Loucy (cell line): ENCODE measurements around the gene TGDS.

Experiments used
- EZH2phosphoT487 ChIP-seq: fragments of 200-600 bp; IDR thresholded peaks from 2 replicates; pipeline ENCODE4 v1.6.1; 2018; ENCODE audit warnings: antibody characterized with exemption, mild to moderate bottlenecking, moderate library complexity, borderline replicate concordance
- TF ChIP-seq, protein P1 (sequence below): fragments of 200-600 bp; sonication (generic); conservative IDR thresholded peaks from 2 replicates; pipeline ENCODE4 v1.5.1; 2014; ENCODE audit warnings: mild to moderate bottlenecking, antibody characterized with exemption, low read length

DNA sequence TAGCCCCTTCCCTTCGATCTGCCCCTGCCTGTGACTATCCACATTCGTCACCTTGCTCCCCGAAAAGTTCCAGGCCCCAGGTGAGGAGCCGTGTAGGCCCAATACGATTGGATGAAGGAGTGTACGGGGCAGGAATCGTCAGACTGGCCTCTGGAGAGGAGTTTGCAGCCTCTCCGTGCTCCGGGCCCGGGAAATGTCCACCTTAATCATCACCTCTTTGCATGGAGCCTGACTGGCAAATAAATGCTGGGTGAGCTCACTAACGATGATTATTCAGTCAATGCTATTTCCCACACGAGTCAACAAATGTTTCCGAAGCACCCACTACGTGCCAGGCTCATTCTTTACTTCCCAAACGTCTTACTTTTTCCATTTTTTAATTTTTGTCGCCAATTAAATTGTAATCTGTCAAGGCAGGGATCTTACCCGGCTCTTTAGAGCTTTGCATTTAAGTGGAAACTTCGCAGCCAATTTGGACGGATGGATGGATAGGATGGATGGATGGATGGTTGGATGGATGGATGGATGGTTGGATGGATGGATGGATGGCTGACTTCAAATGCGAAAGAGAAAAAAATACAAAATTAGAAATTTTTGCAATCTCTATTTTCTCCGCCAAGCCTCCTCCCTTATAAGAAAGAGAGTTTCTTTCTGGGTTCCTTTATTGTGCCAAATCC, 45.8 kb downstream of the TGDS start:
- TF ChIP-seq, protein P1, sequence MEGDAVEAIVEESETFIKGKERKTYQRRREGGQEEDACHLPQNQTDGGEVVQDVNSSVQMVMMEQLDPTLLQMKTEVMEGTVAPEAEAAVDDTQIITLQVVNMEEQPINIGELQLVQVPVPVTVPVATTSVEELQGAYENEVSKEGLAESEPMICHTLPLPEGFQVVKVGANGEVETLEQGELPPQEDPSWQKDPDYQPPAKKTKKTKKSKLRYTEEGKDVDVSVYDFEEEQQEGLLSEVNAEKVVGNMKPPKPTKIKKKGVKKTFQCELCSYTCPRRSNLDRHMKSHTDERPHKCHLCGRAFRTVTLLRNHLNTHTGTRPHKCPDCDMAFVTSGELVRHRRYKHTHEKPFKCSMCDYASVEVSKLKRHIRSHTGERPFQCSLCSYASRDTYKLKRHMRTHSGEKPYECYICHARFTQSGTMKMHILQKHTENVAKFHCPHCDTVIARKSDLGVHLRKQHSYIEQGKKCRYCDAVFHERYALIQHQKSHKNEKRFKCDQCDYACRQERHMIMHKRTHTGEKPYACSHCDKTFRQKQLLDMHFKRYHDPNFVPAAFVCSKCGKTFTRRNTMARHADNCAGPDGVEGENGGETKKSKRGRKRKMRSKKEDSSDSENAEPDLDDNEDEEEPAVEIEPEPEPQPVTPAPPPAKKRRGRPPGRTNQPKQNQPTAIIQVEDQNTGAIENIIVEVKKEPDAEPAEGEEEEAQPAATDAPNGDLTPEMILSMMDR = no peak
- no peak for TF ChIP-seq EZH2phosphoT487
